Measurements from ENCODE around the gene NFIB. TPM values are rescaled to one million over a fixed set of nuclear protein-coding genes. Genes with fewer than 3 reads are reported as not detected.

The NFIB gene
- total and polyA plus RNA-seq, 2 of the 4 experiments (the other 2 are of a cell fraction) = 1.4 to 2.0 TPM

- Histone ChIP-seq H2BK5ac (ENCODE audit: low read depth, low read length, poor library complexity, severe bottlenecking) (no peak overlapping the region), H4K5ac (ENCODE audit: low read depth, low read length) (no peak overlapping the region), H2BK120ac (ENCODE audit: low read depth, low read length) (no peak overlapping the region), H3K23ac (ENCODE audit: low read depth, low read length) (no peak overlapping the region), H3K18ac (ENCODE audit: low read depth, low read length) (no peak overlapping the region), H4K8ac (ENCODE audit: low read depth in 2 of 2, low read length in 2 of 2) (no peak overlapping the region), H4K20me1 (ENCODE audit: insufficient read depth, low read length) (no peaks in the 10 kb centered on the region), H2BK15ac (ENCODE audit: low read depth, low read length) (no peak overlapping the region), H4K91ac (ENCODE audit: insufficient read depth, low read depth, low read length) (no peak overlapping the region), H2AK5ac (ENCODE audit: low read depth, low read length) (no peak overlapping the region), H3K9me1 (ENCODE audit: insufficient read depth, low read length) (0 out of 2 replicates have a peak, but pooled peaks cover 6% of the 10 kb centered on the region), H2AFZ (replicated peaks; ENCODE audit: low read length, poor library complexity) (no peak overlapping the region), H3K27me3 (ENCODE audit: control insufficient read depth, insufficient read depth, low read length) (no peaks in the 10 kb centered on the region), H3K79me1 (ENCODE audit: low read depth in 1 of 2, low read length in 2 of 2) (no peaks in the 10 kb centered on the region), H3K4me2 (ENCODE audit: low read depth, low read length) (no peak overlapping the region), H3K4me1 (ENCODE audit: control insufficient read depth, insufficient read depth, low read length) (no peaks in the 10 kb centered on the region), H3K56ac (ENCODE audit: extremely low read depth, insufficient read depth, low read length) (no peak overlapping the region), H3K36me3 (ENCODE audit: control insufficient read depth, insufficient read depth, low read length) (no peaks in the 10 kb centered on the region), H3K9ac (ENCODE audit: low read depth, low read length) (no peak overlapping the region), H3K14ac (replicated peaks; ENCODE audit: low read depth, low read length) (no peak overlapping the region), H2BK20ac (ENCODE audit: low read depth, low read length) (no peak overlapping the region), H3K4me3 (ENCODE audit: insufficient read depth, low read depth, low read length) (no peak overlapping the region), H3K9me3 (ENCODE audit: control insufficient read depth, insufficient read depth, low read length) (no peaks in the 10 kb centered on the region), H2AK9ac (replicated peaks; ENCODE audit: low read depth, low read length, poor library complexity) (no peak overlapping the region), H3K27ac (ENCODE audit: insufficient read depth, low read length) (no peak overlapping the region), H3K4ac (ENCODE audit: low read depth, low read length) (no peak overlapping the region)
- no TSS peak for BruUV-seq (replicated peaks)
- CTCF ChIA-PET = no interaction called here
- POLR2A ChIA-PET (ENCODE audit: unreplicated experiment) = no interaction called here
- in situ Hi-C loops (cut with MboI; ENCODE audit: low sequenced_read_pairs) (loop anchor here (10.0 kb wide), 1 partner anchor 213 kb away; no protein-coding TSS in a partner anchor), dilution Hi-C loops (cut with HindIII; ENCODE audit: low sequenced_read_pairs, unreplicated experiment) (no loop called here), intact Hi-C loops (cut with micrococcal nuclease) (loop anchor here (10.0 kb wide), 1 partner anchor 213 kb away; no protein-coding TSS in a partner anchor)
- TF ChIP-seq MXI1 (IDR thresholded peaks at IDR 0.05; ENCODE audit: borderline replicate concordance, low read depth, low read length) (no peak), MAZ (IDR thresholded peaks at IDR 0.05; ENCODE audit: borderline replicate concordance, low read depth, low read length) (no peak), CEBPB (IDR thresholded peaks at IDR 0.05; ENCODE audit: low read depth, low read length) (no peak), FOS (IDR thresholded peaks at IDR 0.05; ENCODE audit: low read depth, low read length) (no peak), BHLHE40 (IDR thresholded peaks at IDR 0.05; ENCODE audit: low read depth, low read length) (no peak), MAFK (IDR thresholded peaks at IDR 0.05; ENCODE audit: low read depth, low read length) (no peak), RAD21 (IDR thresholded peaks at IDR 0.05; ENCODE audit: low read length) (no peak), RCOR1 (IDR thresholded peaks at IDR 0.05; ENCODE audit: insufficient replicate concordance, low read length) (no peak), POLR2A (IDR thresholded peaks at IDR 0.05; ENCODE audit: low read depth, low read length) (no peak)
- TF ChIP-seq, protein P1, sequence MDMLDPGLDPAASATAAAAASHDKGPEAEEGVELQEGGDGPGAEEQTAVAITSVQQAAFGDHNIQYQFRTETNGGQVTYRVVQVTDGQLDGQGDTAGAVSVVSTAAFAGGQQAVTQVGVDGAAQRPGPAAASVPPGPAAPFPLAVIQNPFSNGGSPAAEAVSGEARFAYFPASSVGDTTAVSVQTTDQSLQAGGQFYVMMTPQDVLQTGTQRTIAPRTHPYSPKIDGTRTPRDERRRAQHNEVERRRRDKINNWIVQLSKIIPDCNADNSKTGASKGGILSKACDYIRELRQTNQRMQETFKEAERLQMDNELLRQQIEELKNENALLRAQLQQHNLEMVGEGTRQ (IDR thresholded peaks at IDR 0.05; ENCODE audit: low read depth, low read length) = no peak
- WGBS, 2 experiments (ENCODE audit: extremely low coverage in 2 of 2, insufficient read length in 1 of 2) = no CpG with 5 or more reads among the region's 6 CpGs
- DNase-seq (no peak), ATAC-seq (ENCODE audit: low read depth) (no peak)
Observed at GRCh38 chr9:14211564-14211963, 102.4 kb downstream of the NFIB start.
